Calu3 (cell line): ENCODE results near the gene ZNF280C. TPM values are rescaled to one million over a fixed set of nuclear protein-coding genes. Genes with fewer than 3 reads are reported as not detected.

ENCODE experiments used
- BruUV-seq: library from RNA; stranded (reverse); fragments of 400-500 nt; replicated peaks from 2 replicates; lab custom pipeline; 2021; lab: Mats Ljungman, UMichigan
- CTCF ChIA-PET: fragments of 300-600 bp; sonication (Branson Sonifier 250); formaldehyde crosslinking; loops from one replicate; lab custom pipeline; 2022; ENCODE audit warnings: antibody characterized with exemption; lab: Charles Lee
- DNase-seq: peaks from one replicate; pipeline ENCODE4 v3.0.0; 2022
- H3K27ac Mint-ChIP-seq: one replicate; pipeline ENCODE4 v1.8.0; 2022; ENCODE audit warnings: mixed read lengths; ENCODE audit not compliant: unreplicated experiment
- H3K27me3 Mint-ChIP-seq: one replicate; pipeline ENCODE4 v1.8.0; 2022; ENCODE audit warnings: mixed read lengths; ENCODE audit not compliant: unreplicated experiment
- H3K36me3 Mint-ChIP-seq: one replicate; pipeline ENCODE4 v1.8.0; 2022; ENCODE audit warnings: mild to moderate bottlenecking, moderate library complexity, mixed read lengths; ENCODE audit not compliant: insufficient read depth, unreplicated experiment
- H3K4me1 Mint-ChIP-seq: one replicate; pipeline ENCODE4 v1.8.0; 2022; ENCODE audit warnings: mild to moderate bottlenecking, low read depth, mixed read lengths; ENCODE audit not compliant: unreplicated experiment
- H3K4me3 Mint-ChIP-seq: one replicate; pipeline ENCODE4 v1.8.0; 2022; ENCODE audit warnings: mild to moderate bottlenecking, low read depth, moderate library complexity, mixed read lengths; ENCODE audit not compliant: unreplicated experiment
- H3K9me3 Mint-ChIP-seq: one replicate; pipeline ENCODE4 v1.8.0; 2022; ENCODE audit warnings: low read depth, mixed read lengths; ENCODE audit not compliant: unreplicated experiment
- CTCF ChIP-seq: fragments of 200-600 bp; IDR thresholded peaks from one replicate; pipeline ENCODE4 v1.8.0; 2022; ENCODE audit warnings: antibody characterized with exemption; ENCODE audit not compliant: unreplicated experiment
- intact Hi-C: fragments of 100-400 bp; cut with micrococcal nuclease; formaldehyde crosslinking; loops from one replicate; pipeline ENCODE4 v1.10.0; 2022; ENCODE audit not compliant: unreplicated experiment
- total RNA-seq: library from RNA; stranded (reverse); gene quantifications from 2 replicates; pipeline ENCODE4 v1.2.3, GENCODE V29; 2022

The ZNF280C gene
- total RNA-seq, 1 experiment from 2014 or later: 8.8 TPM

GRCh38 chrX:130173190-130173895 is 95.4 kb downstream of the ZNF280C start:
- Mint-ChIP-seq H3K4me1 (peaks cover 7% of the 10 kb centered on the region), H3K4me3 (no peak overlapping the region), H3K27me3 (peaks cover 56% of the 10 kb centered on the region), H3K36me3 (peaks cover 11% of the 10 kb centered on the region), H3K9me3 (no peaks in the 10 kb centered on the region), H3K27ac (no peak overlapping the region)
- CTCF ChIA-PET: no interaction called here
- BruUV-seq: no TSS peak
- no peak for DNase-seq
- intact Hi-C loops: no loop called here
- no peak for TF ChIP-seq CTCF

GRCh38 chrX:130172127-130172845 is 96.4 kb downstream of the ZNF280C start:
- TF ChIP-seq CTCF: no peak
- intact Hi-C loops: no loop called here
- H3K4me3 Mint-ChIP-seq: peak overlapping the region; percentile 80
- H3K4me1 Mint-ChIP-seq: peaks cover 12% of the 10 kb centered on the region
- CTCF ChIA-PET: no interaction called here
- peaks cover 51% of the 10 kb centered on the region for H3K27me3 Mint-ChIP-seq
- no peak for DNase-seq
- no peaks in the 10 kb centered on the region for H3K9me3 Mint-ChIP-seq
- BruUV-seq: no TSS peak
- no peak overlapping the region for H3K27ac Mint-ChIP-seq
- H3K36me3 Mint-ChIP-seq: peaks cover 11% of the 10 kb centered on the region

GRCh38 chrX:130171446-130172126 is 97.1 kb downstream of the ZNF280C start, which contains the start of gene RAB33A:
Gene RAB33A, plus strand, starts transcription at chrX:130171962. Its CDS starts 101 bp downstream, at chrX:130172063.
- DNase-seq: peak; percentile 4
- no TSS peak for BruUV-seq
- no peak within 1 kb of the TSS for H3K27ac Mint-ChIP-seq
- H3K36me3 Mint-ChIP-seq: peaks cover 11% of the 10 kb centered on the region
- CTCF ChIA-PET: no interaction called here
- peaks cover 44% of the 10 kb centered on the region for H3K27me3 Mint-ChIP-seq
- peaks cover 19% of the 10 kb centered on the region for H3K4me1 Mint-ChIP-seq
- H3K9me3 Mint-ChIP-seq: no peaks in the 10 kb centered on the region
- peak within 1 kb of the TSS; percentile 80 for H3K4me3 Mint-ChIP-seq
- no peak for TF ChIP-seq CTCF
- intact Hi-C loops: no loop called here

- Mint-ChIP-seq H3K9me3 (no peaks in the 10 kb centered on the region), H3K36me3 (peaks cover 16% of the 10 kb centered on the region), H3K27ac (no peak overlapping the region), H3K4me3 (peak overlapping the region; percentile 80), H3K27me3 (peaks cover 37% of the 10 kb centered on the region), H3K4me1 (peaks cover 21% of the 10 kb centered on the region)
- TF ChIP-seq CTCF: no peak
- intact Hi-C loops: no loop called here
- peak; percentile 31 for DNase-seq
- BruUV-seq: no TSS peak
- CTCF ChIA-PET: no interaction called here
Measured at GRCh38 chrX:130170752-130171445, 97.8 kb downstream of the ZNF280C start.
